Endothelial cell of umbilical vein (primary cell): ENCODE data around the gene RSKR. TPM values are rescaled to one million over a fixed set of nuclear protein-coding genes. Genes with fewer than 3 reads are reported as not detected.

ENCODE experiments used
- BruUV-seq: library from RNA; stranded (reverse); fragments of 400-500 nt; replicated peaks from 2 replicates; lab custom pipeline; 2021; lab: Mats Ljungman, UMichigan
- CTCF ChIA-PET: fragments of 300-600, 350-600 bp; sonication (Branson Sonifier 250); formaldehyde crosslinking; loops from one replicate; lab custom pipeline; 2021; ENCODE audit warnings: antibody characterized with exemption, inconsistent platforms; lab: Charles Lee
- POLR2A ChIA-PET: fragments of 300-600, 350-600 bp; sonication (Branson Sonifier 250); formaldehyde crosslinking; loops from one replicate; lab custom pipeline; 2021; ENCODE audit warnings: antibody characterized with exemption, inconsistent platforms; lab: Charles Lee
- DNase-seq: peaks from one replicate; pipeline ENCODE4 v3.0.0-alpha.2; 2011; ENCODE audit warnings: low read depth, low spot score
- FAIRE-seq: peaks from 2 replicates; lab custom pipeline; 2011; peaks lifted over from hg19 to GRCh38; lab: Jason Lieb, UNC
- H2AFZ ChIP-seq: 2 replicates; pipeline ENCODE4 v1.6.0; 2012; ENCODE audit warnings: low read depth, low read length, control low read depth, inconsistent platforms
- H3K27ac ChIP-seq: 2 replicates; pipeline ENCODE4 v1.5.1; 2011; ENCODE audit warnings: low read depth, mild to moderate bottlenecking, control low read depth, low read length, moderate library complexity; ENCODE audit not compliant: insufficient read depth
- H3K27me3 ChIP-seq, 2 experiments: 2 replicates each; pipeline versions ENCODE4 v1.6.0 to v1.6.1; 2011; ENCODE audit warnings: low read length in 2 of 2, mixed read lengths in 1 of 2; ENCODE audit not compliant: control insufficient read depth in 2 of 2, insufficient read depth in 2 of 2
- H3K36me3 ChIP-seq, 2 experiments: 2 replicates in 1 of 2; 3 replicates in 1 of 2; pipeline ENCODE4 v1.5.1; 2011; ENCODE audit warnings: low read length in 2 of 2, mild to moderate bottlenecking in 1 of 2, moderate library complexity in 1 of 2; ENCODE audit not compliant: control insufficient read depth in 2 of 2, insufficient read depth in 2 of 2; ENCODE audit errors: extremely low read depth in 1 of 2
- H3K4me1 ChIP-seq: 3 replicates; pipeline ENCODE4 v1.5.1; 2011; ENCODE audit warnings: mild to moderate bottlenecking, low read length; ENCODE audit not compliant: control insufficient read depth, insufficient read depth; ENCODE audit errors: extremely low read depth
- H3K4me2 ChIP-seq: 2 replicates; pipeline ENCODE4 v1.6.1; 2011; ENCODE audit warnings: low read length, control low read depth, mixed read lengths; ENCODE audit not compliant: insufficient read depth
- H3K4me3 ChIP-seq, 3 experiments: fragments of 200-600 bp in 1 of 3; sonication (generic), shearing (Covaris generic) in 1 of 3; replicated peaks in 1 of 3; 2 replicates each; pipeline ENCODE4 v1.5.1; 2011 to 2016; ENCODE audit warnings: control low read depth in 3 of 3, low read length in 3 of 3, mild to moderate bottlenecking in 2 of 3, inconsistent platforms in 1 of 3, low read depth in 1 of 3, moderate library complexity in 1 of 3; ENCODE audit not compliant: insufficient read depth in 1 of 3
- H3K79me2 ChIP-seq: 2 replicates; pipeline ENCODE4 v1.6.0; 2012; ENCODE audit warnings: low read length, inconsistent platforms; ENCODE audit not compliant: control insufficient read depth, insufficient read depth
- H3K9ac ChIP-seq: replicated peaks from 2 replicates; pipeline ENCODE3; 2011; ENCODE audit warnings: low read length, control low read depth; ENCODE audit not compliant: insufficient read depth; ENCODE audit errors: extremely low read depth
- H3K9me1 ChIP-seq: replicated peaks from 3 replicates; pipeline ENCODE4 v1.6.0; 2011; ENCODE audit warnings: mild to moderate bottlenecking, low read length; ENCODE audit not compliant: control insufficient read depth, insufficient read depth; ENCODE audit errors: extremely low read depth
- H3K9me3 ChIP-seq: replicated peaks from 2 replicates; pipeline ENCODE4 v1.5.1; 2012; ENCODE audit warnings: low read length, inconsistent platforms; ENCODE audit not compliant: control insufficient read depth, insufficient read depth
- H4K20me1 ChIP-seq: replicated peaks from 2 replicates; pipeline ENCODE3; 2011; ENCODE audit warnings: mild to moderate bottlenecking, low read length; ENCODE audit not compliant: control insufficient read depth, insufficient read depth; ENCODE audit errors: extremely low read depth
- EZH2 ChIP-seq: IDR thresholded peaks from 2 replicates; pipeline ENCODE4 v1.6.1; 2012; ENCODE audit warnings: borderline replicate concordance, low read depth, mild to moderate bottlenecking, moderate library complexity, low read length, inconsistent platforms; ENCODE audit not compliant: severe bottlenecking
- FOS ChIP-seq: IDR thresholded peaks from 2 replicates; pipeline ENCODE4 v1.6.1; 2011; ENCODE audit warnings: mild to moderate bottlenecking, low read length, moderate library complexity, borderline replicate concordance; ENCODE audit not compliant: insufficient read depth
- GATA2 ChIP-seq: IDR thresholded peaks from 2 replicates; pipeline ENCODE4 v1.7.0; 2011; ENCODE audit warnings: low read depth, mild to moderate bottlenecking, moderate library complexity, mixed read lengths, low read length; ENCODE audit not compliant: insufficient read length, insufficient read depth
- JUN ChIP-seq: IDR thresholded peaks from 2 replicates; pipeline ENCODE4 v1.6.1; 2011; ENCODE audit warnings: borderline replicate concordance, low read depth; ENCODE audit not compliant: insufficient read length, insufficient read depth
- MYC ChIP-seq: IDR thresholded peaks from one replicate; pipeline ENCODE4 v1.6.1; 2011; ENCODE audit warnings: mild to moderate bottlenecking, low read depth, low read length
- POLR2A ChIP-seq: IDR thresholded peaks from 2 replicates; pipeline ENCODE4 v1.6.1; 2012; ENCODE audit warnings: low read depth, mild to moderate bottlenecking, control low read depth, low read length
- POLR2AphosphoS5 ChIP-seq: IDR thresholded peaks from 2 replicates; pipeline ENCODE4 v1.6.1; 2012; ENCODE audit warnings: low read depth, mild to moderate bottlenecking, control low read depth, low read length, moderate library complexity; ENCODE audit not compliant: insufficient read depth
- dilution Hi-C: fragments of 300-500 bp; cut with MboI; formaldehyde crosslinking; loops from one replicate; pipeline ENCODE4 v1.15.0; 2019; ENCODE audit warnings: low sequenced_read_pairs; ENCODE audit not compliant: extremely low pct_ligation_motif_present
- intact Hi-C: fragments of 100-400 bp; cut with micrococcal nuclease; formaldehyde crosslinking; loops from one replicate; pipeline ENCODE4 v1.10.0; 2022
- polyA plus RNA-seq, 4 experiments: library from polyadenylated mRNA; depleted of rRNA in 3 of 4; stranded (reverse) in 3 of 4; unstranded in 1 of 4; fragments of >200 nt; gene quantifications; 2 replicates each; pipeline versions ENCODE4 v1.2.1 to v1.2.3, GENCODE V29; 2011 to 2012; ENCODE audit warnings: missing spikeins in 1 of 4
- total RNA-seq: library from RNA; stranded (reverse); gene quantifications from 2 replicates; pipeline ENCODE4 v1.2.3, GENCODE V29; 2021
- TF ChIP-seq, protein P1 (sequence below), 2 donors: IDR thresholded peaks; 1 replicate in 1 of 2; 2 replicates in 1 of 2; pipeline ENCODE4 v1.5.1; 2011; ENCODE audit warnings: low read length in 2 of 2, mild to moderate bottlenecking in 2 of 2, moderate library complexity in 2 of 2, control low read depth in 1 of 2, inconsistent platforms in 1 of 2, low read depth in 1 of 2; ENCODE audit not compliant: insufficient read depth in 1 of 2; ENCODE audit errors: extremely low read depth in 1 of 2
- TF ChIP-seq, protein P2 (sequence below): IDR thresholded peaks from 2 replicates; pipeline ENCODE4 v1.6.1; 2011; ENCODE audit not compliant: insufficient read depth, insufficient read length

Gene RSKR
- total and polyA plus RNA-seq, 2 donors (not counting 3 experiments of a cell fraction or from before 2014, with no cell fraction given), result 10.0 to 19.9 TPM

- CTCF ChIA-PET, result interaction anchor here (0.9 to 2.5 kb wide), 2 partner anchors 9 to 28 kb away, joined by 3 to 5 read pairs; no protein-coding TSS in a partner anchor
- Histone ChIP-seq H3K4me3 (no peak overlapping the region), H2AFZ (no peak overlapping the region), H4K20me1 (no peaks in the 10 kb centered on the region), H3K9me1 (no peaks in the 10 kb centered on the region), H3K36me3 (peaks cover 16 to 33% of the 10 kb centered on the region in 2 experiments), H3K9me3 (no peaks in the 10 kb centered on the region), H3K27me3 (no peaks in the 10 kb centered on the region), H3K9ac (no peak overlapping the region), H3K4me2 (no peak overlapping the region), H3K4me1 (no peaks in the 10 kb centered on the region), H3K27ac (no peak overlapping the region), H3K79me2 (peaks cover 3% of the 10 kb centered on the region)
- no peak for TF ChIP-seq EZH2
- TF ChIP-seq MYC, result no peak
- no peak for TF ChIP-seq FOS
- TF ChIP-seq GATA2, result no peak
- no peak for TF ChIP-seq POLR2AphosphoS5
- TF ChIP-seq, protein P1, sequence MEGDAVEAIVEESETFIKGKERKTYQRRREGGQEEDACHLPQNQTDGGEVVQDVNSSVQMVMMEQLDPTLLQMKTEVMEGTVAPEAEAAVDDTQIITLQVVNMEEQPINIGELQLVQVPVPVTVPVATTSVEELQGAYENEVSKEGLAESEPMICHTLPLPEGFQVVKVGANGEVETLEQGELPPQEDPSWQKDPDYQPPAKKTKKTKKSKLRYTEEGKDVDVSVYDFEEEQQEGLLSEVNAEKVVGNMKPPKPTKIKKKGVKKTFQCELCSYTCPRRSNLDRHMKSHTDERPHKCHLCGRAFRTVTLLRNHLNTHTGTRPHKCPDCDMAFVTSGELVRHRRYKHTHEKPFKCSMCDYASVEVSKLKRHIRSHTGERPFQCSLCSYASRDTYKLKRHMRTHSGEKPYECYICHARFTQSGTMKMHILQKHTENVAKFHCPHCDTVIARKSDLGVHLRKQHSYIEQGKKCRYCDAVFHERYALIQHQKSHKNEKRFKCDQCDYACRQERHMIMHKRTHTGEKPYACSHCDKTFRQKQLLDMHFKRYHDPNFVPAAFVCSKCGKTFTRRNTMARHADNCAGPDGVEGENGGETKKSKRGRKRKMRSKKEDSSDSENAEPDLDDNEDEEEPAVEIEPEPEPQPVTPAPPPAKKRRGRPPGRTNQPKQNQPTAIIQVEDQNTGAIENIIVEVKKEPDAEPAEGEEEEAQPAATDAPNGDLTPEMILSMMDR (IDR thresholded peaks at IDR 0.05; ENCODE audit: extremely low read depth in 1 of 2, insufficient read depth in 1 of 2, low read depth in 1 of 2, low read length in 2 of 2), result no peak
- no peak for TF ChIP-seq POLR2A
- TF ChIP-seq, protein P2, sequence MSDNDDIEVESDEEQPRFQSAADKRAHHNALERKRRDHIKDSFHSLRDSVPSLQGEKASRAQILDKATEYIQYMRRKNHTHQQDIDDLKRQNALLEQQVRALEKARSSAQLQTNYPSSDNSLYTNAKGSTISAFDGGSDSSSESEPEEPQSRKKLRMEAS, result no peak
- TF ChIP-seq JUN, result no peak
- POLR2A ChIA-PET, result no interaction called here
- BruUV-seq, result no TSS peak
- no peak for FAIRE-seq
- intact Hi-C loops (no loop called here), dilution Hi-C loops (no loop called here)
- DNase-seq, result no peak
Measured at GRCh38 chr17:28584434-28584833, 29.6 kb downstream of the RSKR start.
